ENCODE results near the gene YKT6.

Gene YKT6

GRCh38 chr7:44230286-44230685 lies 29.5 kb downstream of the YKT6 start:
- H3K4me3 ChIP-seq (ENCODE audit: low read length, poor library complexity, severe bottlenecking) = no peak overlapping the region
- no peak overlapping the region for H3K9ac ChIP-seq (ENCODE audit: low read depth, low read length, poor library complexity, severe bottlenecking)
- no peaks in the 10 kb centered on the region for H3F3A ChIP-seq (ENCODE audit: low read depth)
- H2AFZ ChIP-seq (ENCODE audit: low read length) = no peak overlapping the region
- TF ChIP-seq CTCF (conservative IDR thresholded peaks at IDR 0.05; ENCODE audit: low read length) = no peak
- TF ChIP-seq EZH2phosphoT487 (IDR thresholded peaks at IDR 0.05; ENCODE audit: borderline replicate concordance) = no peak
- no peaks in the 10 kb centered on the region for H3K79me2 ChIP-seq (ENCODE audit: insufficient read depth, low read length)
- H3K4me1 ChIP-seq (ENCODE audit: insufficient read depth, low read length, poor library complexity, severe bottlenecking) = no peaks in the 10 kb centered on the region
- H3K27me3 ChIP-seq (ENCODE audit: insufficient read depth, low read length, poor library complexity, severe bottlenecking) = no peaks in the 10 kb centered on the region
- H4K20me1 ChIP-seq (ENCODE audit: insufficient read depth, low read length, poor library complexity, severe bottlenecking) = no peaks in the 10 kb centered on the region
- H3K9me3 ChIP-seq (ENCODE audit: insufficient read depth, low read depth, low read length) = no peaks in the 10 kb centered on the region
- H3K4me2 ChIP-seq (ENCODE audit: low read depth, low read length, poor library complexity, severe bottlenecking) = no peak overlapping the region
- no peaks in the 10 kb centered on the region for H3K36me3 ChIP-seq (ENCODE audit: insufficient read depth, low read length)
- H3K9me2 ChIP-seq (replicated peaks; ENCODE audit: low read depth, low read length) = no peaks in the 10 kb centered on the region

GRCh38 chr7:44231088-44231487 lies 30.3 kb downstream of the YKT6 start:
- no peak overlapping the region for H3K4me2 ChIP-seq (ENCODE audit: low read depth, low read length, poor library complexity, severe bottlenecking)
- no peaks in the 10 kb centered on the region for H3K9me2 ChIP-seq (replicated peaks; ENCODE audit: low read depth, low read length)
- no peaks in the 10 kb centered on the region for H3K27me3 ChIP-seq (ENCODE audit: insufficient read depth, low read length, poor library complexity, severe bottlenecking)
- no peaks in the 10 kb centered on the region for H3K79me2 ChIP-seq (ENCODE audit: insufficient read depth, low read length)
- no peaks in the 10 kb centered on the region for H3K4me1 ChIP-seq (ENCODE audit: insufficient read depth, low read length, poor library complexity, severe bottlenecking)
- H3K9me3 ChIP-seq (ENCODE audit: insufficient read depth, low read depth, low read length) = no peaks in the 10 kb centered on the region
- H3K9ac ChIP-seq (ENCODE audit: low read depth, low read length, poor library complexity, severe bottlenecking) = no peak overlapping the region
- H3K36me3 ChIP-seq (ENCODE audit: insufficient read depth, low read length) = no peaks in the 10 kb centered on the region
- H2AFZ ChIP-seq (ENCODE audit: low read length) = no peak overlapping the region
- no peaks in the 10 kb centered on the region for H3F3A ChIP-seq (ENCODE audit: low read depth)
- no peaks in the 10 kb centered on the region for H4K20me1 ChIP-seq (ENCODE audit: insufficient read depth, low read length, poor library complexity, severe bottlenecking)
- TF ChIP-seq EZH2phosphoT487 (IDR thresholded peaks at IDR 0.05; ENCODE audit: borderline replicate concordance) = no peak
- no peak for TF ChIP-seq CTCF (conservative IDR thresholded peaks at IDR 0.05; ENCODE audit: low read length)
- no peak overlapping the region for H3K4me3 ChIP-seq (ENCODE audit: low read length, poor library complexity, severe bottlenecking)

- Histone ChIP-seq H4K20me1 (ENCODE audit: insufficient read depth, low read length, poor library complexity, severe bottlenecking) (no peaks in the 10 kb centered on the region), H3K9me3 (ENCODE audit: insufficient read depth, low read depth, low read length) (no peaks in the 10 kb centered on the region), H3K4me3 (ENCODE audit: low read length, poor library complexity, severe bottlenecking) (no peak overlapping the region), H3K27me3 (ENCODE audit: insufficient read depth, low read length, poor library complexity, severe bottlenecking) (no peaks in the 10 kb centered on the region), H2AFZ (ENCODE audit: low read length) (no peak overlapping the region), H3F3A (ENCODE audit: low read depth) (no peaks in the 10 kb centered on the region), H3K4me2 (ENCODE audit: low read depth, low read length, poor library complexity, severe bottlenecking) (no peak overlapping the region), H3K4me1 (ENCODE audit: insufficient read depth, low read length, poor library complexity, severe bottlenecking) (no peaks in the 10 kb centered on the region), H3K79me2 (ENCODE audit: insufficient read depth, low read length) (no peaks in the 10 kb centered on the region), H3K9ac (ENCODE audit: low read depth, low read length, poor library complexity, severe bottlenecking) (no peak overlapping the region), H3K9me2 (replicated peaks; ENCODE audit: low read depth, low read length) (no peaks in the 10 kb centered on the region), H3K36me3 (ENCODE audit: insufficient read depth, low read length) (no peaks in the 10 kb centered on the region)
- TF ChIP-seq CTCF (conservative IDR thresholded peaks at IDR 0.05; ENCODE audit: low read length) (no peak), EZH2phosphoT487 (IDR thresholded peaks at IDR 0.05; ENCODE audit: borderline replicate concordance) (no peak)
These were observed 31.6 kb downstream of the YKT6 start for GRCh38 chr7:44232396-44232795.
